ENCODE measurements around the gene THUMPD1. TPM values are rescaled to one million over a fixed set of nuclear protein-coding genes. Genes with fewer than 3 reads are reported as not detected.

The THUMPD1 gene
- total and polyA plus RNA-seq, 2 of the 8 experiments (the other 6 are each of a cell fraction or from before 2014, with no cell fraction given) = 31.6 to 49.4 TPM

- H3K14ac ChIP-seq (ENCODE audit: insufficient read length) = no peak overlapping the region
- POLR2A ChIA-PET (ENCODE audit: partially characterized antibody) = no interaction called here
- no peaks in the 10 kb centered on the region for H4K20me1 ChIP-seq (replicated peaks in 1 of 2; ENCODE audit: control insufficient read depth in 1 of 2, insufficient read depth in 2 of 2, low read length in 2 of 2)
- no peaks in the 10 kb centered on the region for H3K79me2 ChIP-seq (ENCODE audit: control insufficient read depth in 1 of 2, insufficient read depth in 2 of 2, low read length in 2 of 2)
- H3K23me2 ChIP-seq (ENCODE audit: low read depth, low read length) = no peaks in the 10 kb centered on the region
- H2AFZ ChIP-seq (ENCODE audit: low read length) = no peak overlapping the region
- CTCF ChIA-PET (ENCODE audit: partially characterized antibody) = interaction anchor here (1.3 kb wide), 1 partner anchor 300 kb away, joined by 3 read pairs; no protein-coding TSS in a partner anchor
- H4K5ac ChIP-seq (ENCODE audit: insufficient read length, low read depth, low read length) = no peak overlapping the region
- no peak overlapping the region for H3K4me2 ChIP-seq (ENCODE audit: insufficient read depth in 1 of 2, low read depth in 2 of 2, low read length in 2 of 2)
- no peaks in the 10 kb centered on the region for H3K36me3 ChIP-seq (ENCODE audit: control insufficient read depth in 2 of 4, insufficient read depth in 4 of 4, low read length in 3 of 4)
- no peak overlapping the region for H3K56ac ChIP-seq (replicated peaks; ENCODE audit: insufficient read length, low read depth, low read length)
- H2BK5ac ChIP-seq (ENCODE audit: low read depth, low read length) = no peak overlapping the region
- H3K4me1 ChIP-seq (replicated peaks in 1 of 4; ENCODE audit: control insufficient read depth in 3 of 4, insufficient read depth in 4 of 4, low read length in 3 of 4) = peaks cover 4 to 12% (median 7%) of the 10 kb centered on the region in 4 experiments; a peak in 5 of 7 replicates
- no peak overlapping the region for H3K27ac ChIP-seq (ENCODE audit: low read depth, low read length)
- H3K9ac ChIP-seq (replicated peaks in 1 of 4; ENCODE audit: extremely low read depth in 1 of 4, low read depth in 3 of 4, low read length in 3 of 4) = no peak overlapping the region
- 82% methylated on average over 1 of the region's 1 CpG; no CpG with 5 or more reads in 1 of the 2 experiments for WGBS, 2 experiments (ENCODE audit: extremely low coverage in 1 of 2, insufficient coverage in 1 of 2, insufficient read length in 1 of 2, insufficient replicate concordance in 2 of 2, low coverage in 1 of 2, low lambda C conversion rate in 2 of 2, missing lambda C conversion rate in 1 of 2)
- FAIRE-seq = no peak
- no peak overlapping the region for H3K4ac ChIP-seq (replicated peaks; ENCODE audit: insufficient read length, low read depth, low read length)
- H3K23ac ChIP-seq (ENCODE audit: insufficient read length) = no peak overlapping the region
- H3K27me3 ChIP-seq (replicated peaks in 1 of 4; ENCODE audit: control insufficient read depth in 3 of 4, extremely low read depth in 1 of 4, insufficient read depth in 3 of 4, low read length in 3 of 4) = no peaks in the 10 kb centered on the region
- H2BK15ac ChIP-seq (ENCODE audit: low read length) = no peak overlapping the region
- no peak overlapping the region for H4K91ac ChIP-seq (replicated peaks; ENCODE audit: insufficient read length, low read length)
- H3K18ac ChIP-seq (ENCODE audit: extremely low read depth, low read length) = no peak overlapping the region; the same call in 1 of the 2 replicates
- H4K8ac ChIP-seq (ENCODE audit: extremely low read depth, insufficient read depth, low read length) = no peak overlapping the region
- H3K9me3 ChIP-seq (ENCODE audit: insufficient read depth in 2 of 2, low read depth in 1 of 2, low read length in 1 of 2) = no peaks in the 10 kb centered on the region
- no peak overlapping the region for H2AK5ac ChIP-seq (ENCODE audit: low read depth, low read length)
- no peak overlapping the region for H3K4me3 ChIP-seq (ENCODE audit: extremely low read depth in 1 of 4, insufficient read depth in 2 of 4, low read depth in 3 of 4, low read length in 4 of 4)
- H3K79me1 ChIP-seq (ENCODE audit: low read depth, low read length) = no peaks in the 10 kb centered on the region
- no peak for DNase-seq (ENCODE audit: low read depth in 1 of 2, low spot score in 2 of 2)
- H2BK120ac ChIP-seq (replicated peaks; ENCODE audit: low read depth, low read length) = no peak overlapping the region
- H2BK20ac ChIP-seq (ENCODE audit: low read length) = no peak overlapping the region
- no peak overlapping the region for H2BK12ac ChIP-seq (ENCODE audit: low read depth, low read length)
- TF ChIP-seq CHD2 (IDR thresholded peaks at IDR 0.05; ENCODE audit: low read length) = no peak
- no peak for TF ChIP-seq CREB1 (IDR thresholded peaks at IDR 0.05)
- no peak for TF ChIP-seq SIN3A (conservative IDR thresholded peaks at IDR 0.05 in 1 of 2, IDR thresholded peaks at IDR 0.05 in 1 of 2; ENCODE audit: low read depth in 1 of 2, low read length in 2 of 2)
- no peak for TF ChIP-seq CHD1 (IDR thresholded peaks at IDR 0.05; ENCODE audit: low read depth, low read length)
- no peak for TF ChIP-seq USF2 (IDR thresholded peaks at IDR 0.05; ENCODE audit: low read length)
- no peak for TF ChIP-seq SP4 (IDR thresholded peaks at IDR 0.05; ENCODE audit: low read length)
- no peak for TF ChIP-seq GTF2F1 (IDR thresholded peaks at IDR 0.05; ENCODE audit: borderline replicate concordance, low read depth, low read length)
- TF ChIP-seq FOSL1 (IDR thresholded peaks at IDR 0.05; ENCODE audit: insufficient read depth, low read depth, low read length) = no peak
- TF ChIP-seq JUND (IDR thresholded peaks at IDR 0.05; ENCODE audit: low read length) = no peak
- no peak for TF ChIP-seq RNF2 (IDR thresholded peaks at IDR 0.05; ENCODE audit: borderline replicate concordance, low read depth, low read length, missing control alignments, poor library complexity, severe bottlenecking)
- no peak for TF ChIP-seq SRF (IDR thresholded peaks at IDR 0.05; ENCODE audit: low read depth, low read length)
- no peak for TF ChIP-seq EGR1 (IDR thresholded peaks at IDR 0.05; ENCODE audit: borderline replicate concordance, low read depth, low read length)
- TF ChIP-seq YY1 (IDR thresholded peaks at IDR 0.05; ENCODE audit: low read depth, low read length) = no peak
- no peak for TF ChIP-seq CBX5 (IDR thresholded peaks at IDR 0.05; ENCODE audit: low read depth, low read length)
Measured at GRCh38 chr16:20683812-20684211, 57.8 kb downstream of the THUMPD1 start.
